GM23338 (cell line): ENCODE measurements around the gene CTNNA2. TPM values are rescaled to one million over a fixed set of nuclear protein-coding genes. Genes with fewer than 3 reads are reported as not detected.

ENCODE experiments used
- ATAC-seq: fragments of 200-7000 bp; cut with Tn5 transposase; 3 replicates; pipeline ENCODE4 v1.9.1; 2020
- DNase-seq: peaks from one replicate; pipeline ENCODE4 v3.0.0-alpha.2; 2015; ENCODE audit warnings: low spot score
- H2AFZ ChIP-seq: fragments of 200-600 bp; sonication (generic); 2 replicates; pipeline ENCODE4 v1.8.0; 2016; ENCODE audit warnings: antibody characterized with exemption, mild to moderate bottlenecking, moderate library complexity
- H3F3A ChIP-seq: fragments of 200-600 bp; sonication (generic); replicated peaks from 2 replicates; pipeline ENCODE4 v1.8.0; 2017; ENCODE audit warnings: antibody characterized with exemption, mixed run types, low read depth
- H3K27ac ChIP-seq: fragments of 200-600 bp; sonication (generic); 2 replicates; pipeline ENCODE4 v1.6.1; 2016; ENCODE audit warnings: low read depth
- H3K27me3 ChIP-seq: fragments of 200-600 bp; sonication (generic); 2 replicates; pipeline ENCODE4 v1.8.0; 2016; ENCODE audit warnings: mild to moderate bottlenecking, mixed run types, moderate library complexity; ENCODE audit not compliant: insufficient read depth
- H3K36me3 ChIP-seq: fragments of 200-600 bp; sonication (generic); 2 replicates; pipeline ENCODE4 v1.8.0; 2016; ENCODE audit warnings: mild to moderate bottlenecking; ENCODE audit not compliant: insufficient read depth
- H3K4me1 ChIP-seq: fragments of 200-600 bp; sonication (generic); 2 replicates; pipeline ENCODE4 v1.8.0; 2016; ENCODE audit warnings: mild to moderate bottlenecking, moderate library complexity; ENCODE audit not compliant: insufficient read depth
- H3K4me2 ChIP-seq: fragments of 200-600 bp; sonication (generic); 2 replicates; pipeline ENCODE4 v1.7.1; 2017; ENCODE audit warnings: mixed run types
- H3K4me3 ChIP-seq: fragments of 200-600 bp; sonication (generic); 2 replicates; pipeline ENCODE4 v1.6.1; 2016; ENCODE audit warnings: mixed run types
- H3K79me2 ChIP-seq: fragments of 200-600 bp; sonication (generic); replicated peaks from 2 replicates; pipeline ENCODE4 v1.8.0; 2017; ENCODE audit warnings: mild to moderate bottlenecking; ENCODE audit not compliant: insufficient read depth
- H3K9me2 ChIP-seq: fragments of 200-600 bp; sonication (generic); 2 replicates; pipeline ENCODE4 v1.8.0; 2017; ENCODE audit not compliant: insufficient read depth
- H4K20me1 ChIP-seq: fragments of 200-600 bp; sonication (generic); replicated peaks from 2 replicates; pipeline ENCODE4 v1.8.0; 2017; ENCODE audit warnings: mild to moderate bottlenecking; ENCODE audit not compliant: insufficient read depth
- H3K27ac Mint-ChIP-seq: 2 replicates; pipeline ENCODE4 v1.8.0; 2020; ENCODE audit warnings: inconsistent platforms, mild to moderate bottlenecking, moderate library complexity, mixed read lengths
- H3K27me3 Mint-ChIP-seq: 3 replicates; pipeline ENCODE4 v1.8.0; 2022; ENCODE audit warnings: low read depth, mild to moderate bottlenecking, moderate library complexity, mixed read lengths, inconsistent platforms; ENCODE audit not compliant: insufficient read depth, poor library complexity
- H3K36me3 Mint-ChIP-seq: 3 replicates; pipeline ENCODE4 v1.8.0; 2021; ENCODE audit warnings: low read depth, mild to moderate bottlenecking, inconsistent platforms, moderate library complexity, mixed read lengths
- H3K4me1 Mint-ChIP-seq: 3 replicates; pipeline ENCODE4 v1.8.0; 2020; ENCODE audit warnings: mild to moderate bottlenecking, inconsistent platforms, mixed read lengths
- H3K4me3 Mint-ChIP-seq: 3 replicates; pipeline ENCODE4 v1.8.0; 2021; ENCODE audit warnings: moderate library complexity, mild to moderate bottlenecking, inconsistent platforms, mixed read lengths
- H3K9me3 Mint-ChIP-seq: 3 replicates; pipeline ENCODE4 v1.8.0; 2020; ENCODE audit warnings: moderate library complexity, mild to moderate bottlenecking, inconsistent platforms, mixed read lengths
- CTCF ChIP-seq, 2 experiments: fragments of 200-600 bp in 1 of 2; sonication (generic) in 1 of 2; conservative IDR thresholded peaks; 2 replicates each; pipeline versions ENCODE4 v1.5.1 to v1.6.1; 2016 to 2017; ENCODE audit warnings: antibody characterized with exemption in 2 of 2, low read depth in 2 of 2, mild to moderate bottlenecking in 2 of 2, moderate library complexity in 1 of 2
- EZH2 ChIP-seq: fragments of 200-600 bp; sonication (generic); IDR thresholded peaks from one replicate; pipeline ENCODE4 v1.8.0; 2017; ENCODE audit warnings: antibody characterized with exemption, mild to moderate bottlenecking, low read depth; ENCODE audit not compliant: unreplicated experiment
- EZH2phosphoT487 ChIP-seq: fragments of 200-600 bp; sonication (generic); IDR thresholded peaks from one replicate; pipeline ENCODE4 v1.8.1; 2018; ENCODE audit warnings: antibody characterized with exemption; ENCODE audit not compliant: unreplicated experiment
- JUNB ChIP-seq: IDR thresholded peaks from one replicate; pipeline ENCODE4 v1.6.1; 2016; ENCODE audit warnings: antibody characterized with exemption; ENCODE audit not compliant: unreplicated experiment
- NANOG ChIP-seq: IDR thresholded peaks from 2 replicates; pipeline ENCODE4 v1.6.1; 2016; ENCODE audit warnings: antibody characterized with exemption, borderline replicate concordance
- POLR2AphosphoS5 ChIP-seq: IDR thresholded peaks from 2 replicates; pipeline ENCODE4 v1.6.1; 2016; ENCODE audit warnings: antibody characterized with exemption, low read depth
- REST ChIP-seq: IDR thresholded peaks from one replicate; pipeline ENCODE4 v1.6.1; 2018; ENCODE audit warnings: antibody characterized with exemption; ENCODE audit not compliant: unreplicated experiment
- STAT1 ChIP-seq: IDR thresholded peaks from one replicate; pipeline ENCODE4 v1.6.1; 2016; ENCODE audit warnings: antibody characterized with exemption; ENCODE audit not compliant: unreplicated experiment
- ZNF114 ChIP-seq: fragments of 250-450 bp; sonication (Bioruptor Pico); IDR thresholded peaks from 2 replicates; pipeline ENCODE4 v1.5.0; 2020; ENCODE audit warnings: mild to moderate bottlenecking, moderate library complexity
- ZNF331 ChIP-seq: fragments of 250-450 bp; sonication (Bioruptor Pico); IDR thresholded peaks from 2 replicates; pipeline ENCODE4 v1.5.0; 2020; ENCODE audit warnings: low read depth, mild to moderate bottlenecking, moderate library complexity
- ZNF462 ChIP-seq: fragments of 250-450 bp; sonication (Bioruptor Pico); IDR thresholded peaks from 2 replicates; pipeline ENCODE4 v1.5.0; 2020; ENCODE audit warnings: mild to moderate bottlenecking, moderate library complexity
- long read RNA-seq: library from polyadenylated mRNA; unstranded; transcript quantifications from one replicate; pipeline ENCODE4 v2.0.0, GENCODE V29; 2020; ENCODE audit not compliant: unreplicated experiment
- polyA plus RNA-seq: library from polyadenylated mRNA; unstranded; fragments of >200 nt; fragmentation: Nextera tagmentation; extraction: Ambion mirVana; gene quantifications from 2 replicates; pipeline ENCODE4 v1.2.1, GENCODE V29; 2016
- total RNA-seq: library from RNA; depleted of rRNA; stranded (reverse); fragments of >200 nt; shearing (Covaris generic); gene quantifications from 2 replicates; pipeline ENCODE4 v1.2.3, GENCODE V29; 2014; rRNA removed
- TF ChIP-seq, protein P1 (sequence below): IDR thresholded peaks from 2 replicates; pipeline ENCODE4 v1.6.1; 2016; ENCODE audit warnings: antibody characterized with exemption

The CTNNA2 gene
- total RNA-seq (11.3 and 15.6 TPM in 2 replicates), polyA plus RNA-seq (4.5 and 6.4 TPM in 2 replicates)
- long read RNA-seq, partial matches to known transcripts: 3 of 3 reads
- long read RNA-seq, other reads (novel, unspliced or antisense): 0 of 3 reads

- Histone ChIP-seq H3K4me2 (peak within 1 kb of the TSS; percentile 92), H2AFZ (peak within 1 kb of the TSS; percentile 90; the same call in 1 of the 2 replicates), H3K4me3 (peak within 1 kb of the TSS; percentile 80), H3K4me1 (peaks cover 31% of the 10 kb centered on the region), H3K36me3 (no peaks in the 10 kb centered on the region), H3K79me2 (peaks cover 28% of the 10 kb centered on the region), H3F3A (0 out of 2 replicates have a peak, but pooled peaks cover 3% of the 10 kb centered on the region), H3K27me3 (0 out of 2 replicates have a peak, but pooled peaks cover 3% of the 10 kb centered on the region), H3K9me2 (no peaks in the 10 kb centered on the region), H4K20me1 (no peaks in the 10 kb centered on the region), H3K27ac (no peak within 1 kb of the TSS; the same call in 1 of the 2 replicates)
- DNase-seq (peak; percentile 92), ATAC-seq (peak; percentile 82)
- Mint-ChIP-seq H3K36me3 (no peaks in the 10 kb centered on the region), H3K4me1 (peaks cover 43% of the 10 kb centered on the region), H3K27ac (peak within 1 kb of the TSS; percentile 83), H3K27me3 (peaks cover 2% of the 10 kb centered on the region), H3K9me3 (no peaks in the 10 kb centered on the region), H3K4me3 (peak within 1 kb of the TSS; percentile 87)
- TF ChIP-seq EZH2phosphoT487 (no peak), REST (peak; percentile 49), ZNF114 (no peak), CTCF (conservative IDR thresholded peaks at IDR 0.05; ENCODE audit: low read depth in 2 of 2) (peak in 1 of 2 experiments; percentile 43; a peak in 2 of 4 replicates), NANOG (no peak), ZNF331 (CRISPR knock-in tag) (no peak), STAT1 (no peak), ZNF462 (CRISPR knock-in tag) (no peak), POLR2AphosphoS5 (peak; percentile 42), JUNB (no peak), EZH2 (no peak)
- TF ChIP-seq, protein P1, sequence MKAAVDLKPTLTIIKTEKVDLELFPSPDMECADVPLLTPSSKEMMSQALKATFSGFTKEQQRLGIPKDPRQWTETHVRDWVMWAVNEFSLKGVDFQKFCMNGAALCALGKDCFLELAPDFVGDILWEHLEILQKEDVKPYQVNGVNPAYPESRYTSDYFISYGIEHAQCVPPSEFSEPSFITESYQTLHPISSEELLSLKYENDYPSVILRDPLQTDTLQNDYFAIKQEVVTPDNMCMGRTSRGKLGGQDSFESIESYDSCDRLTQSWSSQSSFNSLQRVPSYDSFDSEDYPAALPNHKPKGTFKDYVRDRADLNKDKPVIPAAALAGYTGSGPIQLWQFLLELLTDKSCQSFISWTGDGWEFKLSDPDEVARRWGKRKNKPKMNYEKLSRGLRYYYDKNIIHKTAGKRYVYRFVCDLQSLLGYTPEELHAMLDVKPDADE: no peak
Observed at GRCh38 chr2:79512442-79513401, at the start of gene CTNNA2. TSS of gene CTNNA2 (plus strand) at chr2:79513051.
